HUES48 (cell line): ENCODE results near the gene HTR1D.

Experiments used
- H3K27ac ChIP-seq: one replicate; pipeline ENCODE4 v1.7.0; 2013; ENCODE audit warnings: low read depth, low read length, inconsistent platforms
- H3K27me3 ChIP-seq: 2 replicates; pipeline ENCODE4 v1.6.1; 2013; ENCODE audit warnings: mild to moderate bottlenecking, low read length; ENCODE audit not compliant: control insufficient read depth, insufficient read depth
- H3K36me3 ChIP-seq: 2 replicates; pipeline ENCODE4 v1.6.1; 2013; ENCODE audit warnings: low read length; ENCODE audit not compliant: control insufficient read depth, insufficient read depth
- H3K4me1 ChIP-seq: 2 replicates; pipeline ENCODE4 v1.6.1; 2013; ENCODE audit warnings: mild to moderate bottlenecking, low read length; ENCODE audit not compliant: control insufficient read depth, insufficient read depth
- H3K4me3 ChIP-seq: 2 replicates; pipeline ENCODE4 v1.5.1; 2013; ENCODE audit warnings: mild to moderate bottlenecking, low read depth, low read length
- H3K9ac ChIP-seq: 2 replicates; pipeline ENCODE4 v1.6.1; 2013; ENCODE audit warnings: mild to moderate bottlenecking, low read depth, low read length, moderate library complexity
- H3K9me3 ChIP-seq: 2 replicates; pipeline ENCODE4 v1.6.1; 2013; ENCODE audit warnings: low read length; ENCODE audit not compliant: control insufficient read depth, insufficient read depth

Gene HTR1D

DNA sequence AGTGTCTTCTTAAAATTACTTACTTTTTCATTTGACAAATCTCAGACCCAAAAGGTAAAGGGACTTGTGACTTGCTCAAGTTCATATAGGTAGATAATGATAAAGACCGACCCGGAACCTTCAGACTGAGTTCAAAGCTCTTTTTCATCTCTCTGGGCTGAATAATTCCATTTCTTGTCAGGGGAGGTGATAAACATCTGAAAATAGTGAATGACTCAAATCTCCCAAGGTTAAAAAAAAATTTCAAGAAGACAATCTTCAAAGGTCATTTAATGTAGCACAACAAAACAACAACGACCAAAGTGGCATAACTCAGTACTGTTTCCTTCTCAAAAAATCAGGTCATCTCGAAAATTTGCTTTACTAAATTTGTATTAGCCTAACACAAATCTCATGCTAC lies 69.2 kb downstream of the HTR1D start:
- Histone ChIP-seq H3K4me1 (peaks cover 4% of the 10 kb centered on the region), H3K27ac (no peak overlapping the region), H3K36me3 (peaks cover 2% of the 10 kb centered on the region; the same call in 1 of the 2 replicates), H3K4me3 (no peak overlapping the region), H3K9ac (no peak overlapping the region), H3K9me3 (no peaks in the 10 kb centered on the region), H3K27me3 (no peaks in the 10 kb centered on the region)
